NOMO-1 treated with dmso at 0.1 percent for 144 hours (cell line): ENCODE measurements around the gene TMEM135.
A peak's percentile ranks its signal among the peaks of the same experiment; 100 is the strongest.
"Not testable (repeated sequence)": the region's sequence is repeated elsewhere in the genome, so short reads cannot be mapped to it uniquely, and the experiment has no call there.

Experiments
- DNase-seq: peaks from one replicate; lab custom pipeline; 2025; ENCODE audit not compliant: unreplicated experiment; lab: John Stamatoyannopoulos, UW

TMEM135 gene

GRCh38 chr11:87254562-87254961 lies 216.8 kb downstream of the TMEM135 start:
- no peak for DNase-seq

- no peak for DNase-seq
These were observed 217.9 kb downstream of the TMEM135 start for GRCh38 chr11:87255589-87255988.

- no peak for DNase-seq
These were observed 219.1 kb downstream of the TMEM135 start for GRCh38 chr11:87256694-87257340.

- DNase-seq, result no peak
These were observed 220.6 kb downstream of the TMEM135 start for GRCh38 chr11:87258171-87258833.

GRCh38 chr11:87259736-87260135 lies 222.0 kb downstream of the TMEM135 start:
- DNase-seq, result no peak

- DNase-seq, result no peak
These were observed 223.1 kb downstream of the TMEM135 start for GRCh38 chr11:87260811-87261210.

- DNase-seq, result no peak
These were observed 225.6 kb downstream of the TMEM135 start for GRCh38 chr11:87263264-87263838.

GRCh38 chr11:87263979-87264378 lies 226.2 kb downstream of the TMEM135 start:
- no peak for DNase-seq

GRCh38 chr11:87265132-87265531 lies 227.4 kb downstream of the TMEM135 start:
- DNase-seq, result no peak

- no peak for DNase-seq
These were observed 228.2 kb downstream of the TMEM135 start for GRCh38 chr11:87265979-87266378.

GRCh38 chr11:87266751-87267150 lies 229.0 kb downstream of the TMEM135 start:
- no peak for DNase-seq

GRCh38 chr11:87271951-87272350 lies 234.2 kb downstream of the TMEM135 start:
- not testable (repeated sequence) for DNase-seq

- no peak for DNase-seq
These were observed 237.4 kb downstream of the TMEM135 start for GRCh38 chr11:87275176-87275575.

GRCh38 chr11:87280143-87280542 lies 242.4 kb downstream of the TMEM135 start:
- no peak for DNase-seq

GRCh38 chr11:87281496-87281895 lies 243.8 kb downstream of the TMEM135 start:
- peak; percentile 13 for DNase-seq

- DNase-seq, result no peak
These were observed 246.6 kb downstream of the TMEM135 start for GRCh38 chr11:87284306-87284705.

GRCh38 chr11:87285674-87286073 lies 247.9 kb downstream of the TMEM135 start:
- DNase-seq, result not testable (repeated sequence)

- no peak for DNase-seq
These were observed 248.6 kb downstream of the TMEM135 start for GRCh38 chr11:87286338-87286737.

GRCh38 chr11:87290304-87290922 lies 252.7 kb downstream of the TMEM135 start:
- no peak for DNase-seq

- DNase-seq, result no peak
These were observed 254.9 kb downstream of the TMEM135 start for GRCh38 chr11:87292598-87292997.

- no peak for DNase-seq
These were observed 257.5 kb downstream of the TMEM135 start for GRCh38 chr11:87295237-87295636.

GRCh38 chr11:87296627-87297026 lies 258.9 kb downstream of the TMEM135 start:
- no peak for DNase-seq
